GM12801 (cell line): ENCODE data around the gene DPH7.

Source experiments
- TF ChIP-seq, protein P1 (sequence below): IDR thresholded peaks from one replicate; pipeline ENCODE4 v1.5.1; 2011; ENCODE audit warnings: control low read depth; ENCODE audit not compliant: insufficient read length; ENCODE audit errors: extremely low read depth

Gene DPH7

DNA sequence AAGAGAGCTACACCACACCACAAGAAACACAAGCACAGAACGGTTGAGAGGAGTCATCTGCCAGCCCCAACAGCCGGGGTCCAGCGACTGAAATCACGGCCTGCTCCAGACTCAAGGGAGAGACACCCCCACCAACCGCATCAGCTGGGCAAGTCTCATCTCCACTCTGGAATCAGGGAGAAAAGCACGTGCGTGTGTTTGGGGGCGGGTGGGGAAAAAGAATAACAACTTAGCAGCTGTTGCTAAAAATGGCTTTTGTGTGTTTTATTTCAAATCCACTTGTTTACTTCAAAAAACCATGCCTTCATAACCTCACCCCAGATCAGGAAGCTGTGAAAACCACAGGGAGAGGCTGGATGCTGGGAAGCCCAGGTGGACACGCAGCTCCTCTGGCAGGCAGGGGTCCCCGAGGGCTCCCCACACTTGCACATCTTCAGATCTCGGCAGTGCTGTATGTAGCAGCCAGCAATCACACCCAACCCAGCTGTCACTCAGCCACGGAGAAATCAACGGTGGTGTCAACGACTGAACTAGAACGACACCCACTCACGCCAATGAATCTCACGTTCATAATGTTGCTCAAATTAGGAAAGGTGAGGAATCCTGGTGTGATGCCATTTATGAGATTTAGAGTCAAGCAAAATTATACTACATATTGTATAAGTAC is 47.5 kb downstream of the DPH7 start:
- TF ChIP-seq, protein P1, sequence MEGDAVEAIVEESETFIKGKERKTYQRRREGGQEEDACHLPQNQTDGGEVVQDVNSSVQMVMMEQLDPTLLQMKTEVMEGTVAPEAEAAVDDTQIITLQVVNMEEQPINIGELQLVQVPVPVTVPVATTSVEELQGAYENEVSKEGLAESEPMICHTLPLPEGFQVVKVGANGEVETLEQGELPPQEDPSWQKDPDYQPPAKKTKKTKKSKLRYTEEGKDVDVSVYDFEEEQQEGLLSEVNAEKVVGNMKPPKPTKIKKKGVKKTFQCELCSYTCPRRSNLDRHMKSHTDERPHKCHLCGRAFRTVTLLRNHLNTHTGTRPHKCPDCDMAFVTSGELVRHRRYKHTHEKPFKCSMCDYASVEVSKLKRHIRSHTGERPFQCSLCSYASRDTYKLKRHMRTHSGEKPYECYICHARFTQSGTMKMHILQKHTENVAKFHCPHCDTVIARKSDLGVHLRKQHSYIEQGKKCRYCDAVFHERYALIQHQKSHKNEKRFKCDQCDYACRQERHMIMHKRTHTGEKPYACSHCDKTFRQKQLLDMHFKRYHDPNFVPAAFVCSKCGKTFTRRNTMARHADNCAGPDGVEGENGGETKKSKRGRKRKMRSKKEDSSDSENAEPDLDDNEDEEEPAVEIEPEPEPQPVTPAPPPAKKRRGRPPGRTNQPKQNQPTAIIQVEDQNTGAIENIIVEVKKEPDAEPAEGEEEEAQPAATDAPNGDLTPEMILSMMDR: no peak

DNA sequence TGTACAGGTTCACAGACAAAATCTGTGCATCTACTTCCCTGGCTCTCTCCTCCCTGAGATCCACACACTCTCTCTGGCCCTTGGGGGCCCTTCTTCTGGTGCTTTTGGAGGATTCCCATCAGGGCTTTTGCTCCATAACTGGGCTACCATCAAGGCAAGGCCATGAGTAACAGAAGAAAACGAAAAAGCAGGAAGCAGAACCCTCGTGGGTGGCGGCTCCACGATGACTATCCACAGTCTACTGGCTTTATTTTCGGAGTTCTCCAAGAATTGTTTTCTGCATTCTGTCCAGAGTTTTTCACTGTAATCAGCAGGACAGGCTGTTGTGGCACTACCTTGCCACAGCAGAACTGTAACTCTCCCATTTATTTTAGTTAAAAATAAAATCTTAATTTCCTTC is 48.4 kb downstream of the DPH7 start:
- TF ChIP-seq, protein P1: no peak

DNA sequence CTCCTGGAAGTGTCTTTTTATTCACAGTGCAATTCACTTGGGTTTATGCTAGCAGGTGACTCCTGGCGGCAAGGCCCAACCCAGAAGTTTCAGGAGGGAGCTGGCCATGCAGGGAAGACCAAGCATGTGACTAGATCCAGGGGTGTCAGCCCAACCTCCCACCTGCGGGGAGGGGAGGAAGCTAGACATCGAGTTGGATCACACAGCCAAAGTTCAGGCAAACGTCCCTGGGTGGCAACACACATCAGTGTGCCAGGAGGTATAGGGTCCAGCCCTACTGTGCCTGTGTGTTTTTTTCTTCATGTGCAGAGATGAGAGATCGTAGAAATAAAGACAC is 53.8 kb downstream of the DPH7 start:
- TF ChIP-seq, protein P1: no peak

DNA sequence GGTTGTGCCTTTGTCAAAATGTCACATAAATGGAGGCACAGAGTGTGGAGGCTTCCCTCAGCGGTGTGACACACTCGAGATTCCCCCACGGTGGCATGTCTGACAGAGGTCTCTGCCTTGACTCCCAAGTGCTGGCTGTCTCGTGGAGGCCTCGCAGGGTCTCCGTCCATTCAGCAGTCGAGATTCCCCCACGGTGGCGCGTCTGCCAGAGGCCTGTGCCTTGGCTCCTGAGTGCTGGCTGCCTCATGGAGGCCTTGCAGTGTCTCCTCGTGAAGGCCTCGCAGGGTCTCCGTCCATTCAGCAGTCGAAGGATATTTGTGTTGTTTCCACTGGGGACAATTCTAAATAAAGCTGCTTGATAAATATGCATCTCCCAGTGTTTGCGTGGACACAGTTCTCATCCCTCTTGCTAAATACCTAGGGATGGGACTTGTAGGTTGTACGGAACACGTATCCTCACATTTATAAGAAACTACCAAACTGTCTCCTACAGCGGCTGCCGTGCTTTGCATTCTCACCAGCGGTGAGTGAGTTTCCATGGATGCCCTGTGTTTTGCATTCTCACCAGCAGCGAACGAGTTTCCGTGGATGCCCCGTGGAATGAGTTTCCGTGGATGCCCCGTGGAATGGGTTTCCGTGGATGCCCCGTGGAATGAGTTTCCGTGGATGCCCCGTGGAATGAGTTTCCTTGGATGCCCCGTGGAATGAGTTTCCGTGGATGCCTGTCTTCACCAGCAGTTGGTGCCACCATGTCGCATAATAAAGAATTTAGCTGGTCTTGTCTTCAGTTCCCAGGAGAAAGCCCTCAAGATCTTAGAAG is 54.4 kb downstream of the DPH7 start:
- TF ChIP-seq, protein P1: no peak

DNA sequence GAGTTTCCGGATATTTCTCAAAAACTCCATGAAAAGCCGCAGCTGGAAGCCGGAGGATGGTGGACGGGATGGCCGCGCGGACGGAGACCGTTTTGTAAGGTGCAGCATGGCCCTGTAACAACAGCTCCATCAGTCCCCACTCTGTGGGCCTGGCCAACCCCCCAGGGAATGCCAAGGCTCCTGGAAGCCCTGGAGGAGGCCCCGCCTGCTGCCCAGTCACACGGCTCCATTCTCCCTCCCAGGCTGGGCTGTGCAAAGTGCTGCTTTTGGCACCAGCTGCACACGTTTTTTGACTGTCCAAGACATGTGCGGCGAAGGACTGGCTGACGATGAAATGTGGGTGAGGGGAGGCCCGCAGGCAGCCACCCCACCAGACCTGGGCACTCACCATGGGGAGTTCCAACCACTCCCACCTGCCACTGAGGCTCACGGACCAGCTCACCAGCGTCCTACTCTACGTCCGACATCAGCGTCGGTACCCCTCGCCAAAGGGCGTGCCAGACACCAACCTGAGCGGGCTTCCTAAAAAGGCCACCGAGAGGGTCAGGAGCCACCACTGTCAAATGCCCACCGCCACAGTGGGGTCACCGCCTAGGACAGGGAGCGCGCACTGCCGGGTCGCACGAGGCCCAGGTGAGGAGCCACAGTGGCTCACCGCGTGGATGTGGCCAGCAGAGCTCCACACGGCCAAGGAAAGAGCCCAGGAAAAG is 55.8 kb downstream of the DPH7 start:
- TF ChIP-seq, protein P1: no peak

DNA sequence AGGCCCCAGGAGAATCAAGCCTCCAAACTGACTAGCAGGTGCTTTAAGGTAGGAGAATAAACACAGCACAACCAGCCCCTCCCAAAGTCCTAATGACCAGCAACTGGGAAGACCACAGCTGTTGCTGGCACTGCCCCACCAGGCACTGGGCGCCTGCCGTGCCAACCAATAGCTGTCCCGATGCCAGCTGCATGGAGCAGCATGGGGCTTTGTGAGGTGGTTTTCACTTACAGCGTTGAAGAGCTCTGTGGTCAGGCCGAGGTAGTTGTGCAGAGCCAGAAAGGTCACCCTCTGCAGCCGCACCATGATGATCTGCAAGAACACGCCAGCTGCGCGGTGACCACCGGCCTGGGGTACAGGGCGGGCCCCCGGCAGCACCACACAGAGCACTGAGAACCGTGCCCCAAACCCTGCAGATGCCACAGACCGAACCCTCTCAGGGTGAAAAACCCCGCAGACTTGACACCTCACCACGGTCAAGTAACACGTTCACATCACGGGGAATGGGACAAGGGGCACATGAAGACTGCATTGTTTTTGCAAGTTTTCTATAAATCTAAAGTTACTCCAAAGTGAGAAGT is 57.2 kb downstream of the DPH7 start:
- TF ChIP-seq, protein P1: no peak
